ENCODE results near the gene PSMB8. TPM values are rescaled to one million over a fixed set of nuclear protein-coding genes. Genes with fewer than 3 reads are reported as not detected.

The PSMB8 gene
- total RNA-seq, 1 experiment from 2014 or later = 29.3 TPM

GRCh38 chr6:32799168-32799567, 44.7 kb downstream of the PSMB8 start:
- no peak for DNase-seq (ENCODE audit: low spot score)

DNA sequence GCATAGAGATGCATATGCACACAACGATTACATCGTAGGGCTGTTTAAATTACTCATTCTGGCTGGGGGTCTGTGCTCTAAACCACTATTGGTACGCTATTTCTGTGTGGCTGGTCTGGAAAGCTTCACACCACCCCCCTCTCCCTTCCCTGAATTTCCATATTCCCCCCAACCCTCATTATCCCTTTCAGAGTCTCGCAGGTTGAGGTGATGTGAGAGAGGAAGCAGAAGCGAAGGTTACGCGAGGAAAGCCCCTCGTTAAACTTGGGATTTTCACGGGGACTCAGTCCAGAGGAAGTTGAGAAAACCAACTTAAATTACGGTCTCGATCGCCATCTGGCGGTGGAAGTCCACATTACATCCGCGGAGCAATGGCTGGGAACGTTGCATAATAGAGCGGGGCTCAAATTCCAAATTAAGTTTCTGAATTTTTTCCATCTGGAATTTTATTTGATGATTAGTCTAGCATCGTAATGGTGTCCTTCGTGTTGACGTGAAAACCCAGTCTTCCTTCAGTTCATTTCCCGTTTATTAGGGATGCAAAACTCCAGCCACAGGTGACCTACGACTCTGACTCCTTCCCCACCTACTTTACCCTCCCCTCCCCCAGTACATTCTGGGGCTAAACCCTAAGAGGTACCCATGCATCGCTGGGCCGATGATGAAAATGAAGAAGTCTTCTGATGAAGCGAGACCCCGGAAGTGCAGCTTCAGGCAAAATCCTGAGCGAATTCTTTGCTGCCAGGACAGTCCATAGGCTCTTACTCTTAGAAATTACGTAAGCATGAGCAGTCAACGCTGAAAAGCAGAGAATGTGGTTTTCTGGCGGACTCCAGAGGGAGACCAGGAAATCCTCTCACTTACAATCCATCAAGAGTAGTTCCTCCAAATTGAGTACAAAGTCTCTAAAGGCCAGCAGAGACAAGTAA, 46.7 kb downstream of the PSMB8 start:
- peak; percentile 61 for DNase-seq (ENCODE audit: low spot score)

DNA sequence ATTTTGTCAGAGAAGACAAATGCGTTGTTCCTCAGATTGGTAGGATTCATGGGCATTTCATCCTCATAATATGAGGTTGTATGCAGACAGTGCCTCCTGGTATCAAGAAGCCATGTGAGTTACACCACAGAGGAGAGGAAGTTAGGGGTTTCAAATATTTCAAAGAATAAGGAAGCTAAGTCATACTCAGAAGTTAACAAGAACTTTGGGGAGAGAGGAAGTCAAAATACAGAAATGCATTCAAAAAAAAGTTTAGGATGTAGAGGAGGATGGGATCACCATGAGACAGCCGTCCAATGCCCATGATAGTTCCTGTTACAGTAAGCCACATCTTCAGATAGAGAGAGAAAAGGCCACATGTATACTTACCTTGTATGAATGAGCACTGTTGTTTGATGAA, 49.3 kb downstream of the PSMB8 start:
- DNase-seq (ENCODE audit: low spot score) = no peak

DNA sequence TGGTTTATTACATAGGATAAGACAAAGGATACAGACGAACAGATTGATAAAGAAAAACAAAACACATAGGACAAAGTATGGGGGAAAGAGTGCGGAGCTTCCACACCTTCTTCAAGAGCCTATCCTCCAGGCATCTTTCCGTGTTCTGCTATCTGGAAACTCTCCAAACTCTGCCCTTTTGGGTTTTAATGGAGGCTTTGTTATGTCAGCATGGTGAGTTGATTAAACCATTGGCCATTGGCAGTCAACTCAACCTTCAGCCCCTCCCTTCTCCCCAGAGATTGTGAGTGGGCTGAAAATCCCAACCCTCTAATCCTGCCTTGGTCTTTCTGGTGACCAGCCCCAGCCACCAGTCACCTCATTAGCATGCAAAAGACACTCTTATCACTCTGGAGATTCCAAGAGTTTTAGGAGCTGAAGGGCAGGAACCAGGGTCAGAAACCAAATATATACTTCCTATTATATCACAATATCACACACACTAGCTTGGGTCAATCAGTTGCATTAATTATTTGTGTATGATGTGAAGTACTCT, 50.9 kb downstream of the PSMB8 start:
- DNase-seq (ENCODE audit: low spot score) = no peak

Other genes with a start within 250 kb of the PSMB8 start
- not detected in 2 replicates for gene HLA-DQA1, start 206.6 kb downstream of the PSMB8 start, total RNA-seq (2014; rRNA removed; shearing (Covaris generic))
- gene HLA-DQB1, start 177.4 kb downstream of the PSMB8 start, total RNA-seq (2014; rRNA removed; shearing (Covaris generic)) = not detected in 2 replicates
- not detected in 2 replicates for gene HLA-DQA2, start 102.7 kb downstream of the PSMB8 start, total RNA-seq (2014; rRNA removed; shearing (Covaris generic))
- not detected in 2 replicates for gene HLA-DQB2, start 80.5 kb downstream of the PSMB8 start, total RNA-seq (2014; rRNA removed; shearing (Covaris generic))
- not detected in 2 replicates for gene HLA-DOB, start 27.0 kb downstream of the PSMB8 start, total RNA-seq (2014; rRNA removed; shearing (Covaris generic))
- gene TAP2, start 5.3 kb downstream of the PSMB8 start, total RNA-seq (2014; rRNA removed; shearing (Covaris generic)) = 50.3 and 54.9 TPM in 2 replicates
- 15.2 and 20.9 TPM in 2 replicates for gene TAP1, start 9.7 kb upstream of the PSMB8 start, total RNA-seq (2014; rRNA removed; shearing (Covaris generic))
- gene PSMB9, start 10.1 kb upstream of the PSMB8 start, total RNA-seq (2014; rRNA removed; shearing (Covaris generic)) = 2.1 and 4.4 TPM in 2 replicates
- 2.1 and 3.3 TPM in 2 replicates for gene HLA-DMB, start 97.0 kb upstream of the PSMB8 start, total RNA-seq (2014; rRNA removed; shearing (Covaris generic))
- gene HLA-DMA, start 109.0 kb upstream of the PSMB8 start, total RNA-seq (2014; rRNA removed; shearing (Covaris generic)) = 8.5 and 9.0 TPM in 2 replicates
- 144 and 147 TPM in 2 replicates for gene BRD2, start 124.5 kb upstream of the PSMB8 start, total RNA-seq (2014; rRNA removed; shearing (Covaris generic))
- 0.03 and 0.23 TPM in 2 replicates for gene HLA-DOA, start 165.5 kb upstream of the PSMB8 start, total RNA-seq (2014; rRNA removed; shearing (Covaris generic))
- not detected in 2 replicates for gene HLA-DPA1, start 229.6 kb upstream of the PSMB8 start, total RNA-seq (2014; rRNA removed; shearing (Covaris generic))
- gene HLA-DPB1, start 231.9 kb upstream of the PSMB8 start, total RNA-seq (2014; rRNA removed; shearing (Covaris generic)) = not detected in 2 replicates

Data from HT-29 (cell line).